Ovary (tissue), 9 donors: ENCODE data around the gene RAET1L. TPM values are rescaled to one million over a fixed set of nuclear protein-coding genes. Genes with fewer than 3 reads are reported as not detected.

Experiments used
- DNase-seq, 5 donors: peaks; one replicate each; pipeline ENCODE4 v3.0.0-alpha.2; 2019 to 2020
- H3K27ac ChIP-seq, 2 donors: fragments of 200-600 bp; one replicate each; pipeline versions ENCODE4 v1.5.1 to v1.8.0; 2019 to 2022
- H3K27me3 ChIP-seq: fragments of 200-600 bp; one replicate; pipeline ENCODE4 v1.8.0; 2022
- H3K36me3 ChIP-seq: fragments of 200-600 bp; sonication (generic); one replicate; pipeline ENCODE4 v1.5.1; 2019
- H3K4me1 ChIP-seq: one replicate; pipeline ENCODE4 v1.8.1; 2013; ENCODE audit warnings: mild to moderate bottlenecking, moderate library complexity; ENCODE audit not compliant: insufficient read depth
- H3K4me3 ChIP-seq: fragments of 200-600 bp; sonication (generic); one replicate; pipeline ENCODE4 v1.5.1; 2017
- H3K9me3 ChIP-seq, 2 donors: fragments of 200-600 bp in 1 of 2; sonication (generic) in 1 of 2; one replicate each; pipeline versions ENCODE4 v1.5.1 to v1.8.1; 2013 to 2019; ENCODE audit warnings: mild to moderate bottlenecking in 1 of 2, moderate library complexity in 1 of 2
- EP300 ChIP-seq: sonication (generic); formaldehyde crosslinking; IDR thresholded peaks from one replicate; pipeline ENCODE4 v1.6.1; 2017; ENCODE audit warnings: antibody characterized with exemption
- POLR2A ChIP-seq: fragments of 450-650 bp; IDR thresholded peaks from one replicate; pipeline ENCODE4 v1.6.1; 2017; ENCODE audit warnings: antibody characterized with exemption, mild to moderate bottlenecking, moderate library complexity
- WGBS, 3 donors: extraction: QIAGEN DNeasy Blood & Tissue Kit in 1 of 3; methylation state at CpG; one replicate each; pipeline versions ENCODE4 v1.1.5 to v1.1.7; 2013 to 2017; 5-methylcytosine and 5-hydroxymethylcytosine counted together
- intact Hi-C, 4 donors: fragments of 100-400 bp; cut with DNase I; formaldehyde crosslinking; loops; one replicate each; pipeline versions ENCODE4 v1.11.0 to v1.15.1; 2022 to 2023
- polyA plus RNA-seq, 2 donors: library from polyadenylated mRNA; stranded (reverse); fragments of 200-250 nt in 1 of 2; fragments of 350-450 nt in 1 of 2; fragmentation: Illumina TruSeq in 1 of 2; extraction: RNeasy Lipid Tissue Mini Kit (QIAGEN cat#74804) in 1 of 2; gene quantifications; one replicate each; pipeline ENCODE4 v1.2.3, GENCODE V29; 2013 to 2014
- total RNA-seq, 7 donors: library from RNA; depleted of rRNA in 2 of 7; stranded (reverse); fragments of >200 nt in 2 of 7; fragmentation: NEBNext Ultra II Directional in 3 of 7; extraction: Animal tissue kit (Norgen Biotek cat#: 25700) in 3 of 7; gene quantifications; one replicate each; pipeline versions ENCODE4 v1.1.0 to v1.2.4, GENCODE V29; 2016 to 2023
- TF ChIP-seq, protein P1 (sequence below), 3 donors: fragments of 450-650 bp in 2 of 3; fragments of 200-600 bp in 1 of 3; IDR thresholded peaks; one replicate each; pipeline versions ENCODE4 v1.5.1 to v1.8.0; 2016 to 2022; ENCODE audit warnings: antibody characterized with exemption in 3 of 3, mild to moderate bottlenecking in 1 of 3
- donor health status: DM: no; HTN: no; CAD: no; lungs with moderate emphysema.
- donor health status: DM: no; HTN: no; CAD: no.
- donor health status: Bipolar disorder and iron deficiency.
- donor health status: DM: yes; HTN: yes; CAD: no.
- donor health status: DM: no; HTN: no; CAD: no.
- donor health status: DM: yes; HTN: yes; CAD: no.

RAET1L gene
- total and polyA plus RNA-seq, 9 donors, result not detected

DNA sequence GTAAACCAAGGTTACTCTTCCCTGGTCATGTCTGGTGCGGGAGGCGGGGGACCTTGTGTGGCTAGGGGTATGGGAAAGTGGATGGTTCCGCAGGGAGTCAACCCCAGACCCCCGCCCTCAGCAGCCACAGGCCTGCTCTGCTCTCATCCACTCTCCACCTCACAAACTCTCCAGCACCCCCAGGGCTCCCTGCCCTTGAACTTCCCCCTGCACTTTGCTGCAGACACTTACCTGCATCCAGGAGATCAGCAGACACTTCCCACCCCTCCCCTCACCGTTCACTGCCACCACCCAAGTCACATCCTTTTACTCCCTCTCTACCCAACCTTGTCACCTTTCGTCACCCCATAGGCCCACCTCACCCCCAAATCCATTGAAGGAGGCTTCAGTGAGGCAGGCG is 3.9 kb upstream of the RAET1L start:
- Histone ChIP-seq H3K27ac (no peak overlapping the region), H3K4me3 (no peak overlapping the region), H3K27me3 (no peaks in the 10 kb centered on the region), H3K4me1 (no peaks in the 10 kb centered on the region), H3K9me3 (no peaks in the 10 kb centered on the region), H3K36me3 (no peaks in the 10 kb centered on the region)
- 85 to 90% (median 86%) methylated on average over 7 of the region's 7 CpGs for WGBS, 3 donors
- intact Hi-C loops, result no loop called here
- TF ChIP-seq, protein P1, sequence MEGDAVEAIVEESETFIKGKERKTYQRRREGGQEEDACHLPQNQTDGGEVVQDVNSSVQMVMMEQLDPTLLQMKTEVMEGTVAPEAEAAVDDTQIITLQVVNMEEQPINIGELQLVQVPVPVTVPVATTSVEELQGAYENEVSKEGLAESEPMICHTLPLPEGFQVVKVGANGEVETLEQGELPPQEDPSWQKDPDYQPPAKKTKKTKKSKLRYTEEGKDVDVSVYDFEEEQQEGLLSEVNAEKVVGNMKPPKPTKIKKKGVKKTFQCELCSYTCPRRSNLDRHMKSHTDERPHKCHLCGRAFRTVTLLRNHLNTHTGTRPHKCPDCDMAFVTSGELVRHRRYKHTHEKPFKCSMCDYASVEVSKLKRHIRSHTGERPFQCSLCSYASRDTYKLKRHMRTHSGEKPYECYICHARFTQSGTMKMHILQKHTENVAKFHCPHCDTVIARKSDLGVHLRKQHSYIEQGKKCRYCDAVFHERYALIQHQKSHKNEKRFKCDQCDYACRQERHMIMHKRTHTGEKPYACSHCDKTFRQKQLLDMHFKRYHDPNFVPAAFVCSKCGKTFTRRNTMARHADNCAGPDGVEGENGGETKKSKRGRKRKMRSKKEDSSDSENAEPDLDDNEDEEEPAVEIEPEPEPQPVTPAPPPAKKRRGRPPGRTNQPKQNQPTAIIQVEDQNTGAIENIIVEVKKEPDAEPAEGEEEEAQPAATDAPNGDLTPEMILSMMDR (IDR thresholded peaks at IDR 0.05), result no peak
- no peak for TF ChIP-seq POLR2A
- TF ChIP-seq EP300, result no peak
- no peak for DNase-seq

DNA sequence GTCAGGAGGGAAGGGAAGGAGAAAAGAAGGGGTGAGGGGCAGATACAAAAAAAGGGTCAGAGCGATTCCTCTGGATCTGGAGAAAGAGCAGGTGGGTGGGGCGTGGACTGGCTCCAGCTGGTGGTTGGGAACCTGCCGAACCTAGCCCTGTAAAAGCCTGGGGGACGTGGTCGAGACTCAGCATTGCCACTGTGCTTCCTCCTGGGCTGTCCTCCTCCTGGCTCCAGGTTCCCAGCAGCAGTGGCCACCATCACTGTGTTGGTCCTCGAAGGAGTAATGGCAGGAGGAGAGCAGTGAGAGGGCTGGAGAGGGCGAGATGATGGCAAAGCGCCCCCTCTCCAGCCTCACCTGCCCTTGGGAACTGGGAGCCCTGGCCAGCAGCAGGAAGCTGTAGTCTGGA is 3.5 kb upstream of the RAET1L start:
- Histone ChIP-seq H3K4me3 (no peak overlapping the region), H3K27me3 (no peaks in the 10 kb centered on the region), H3K4me1 (no peaks in the 10 kb centered on the region), H3K9me3 (no peaks in the 10 kb centered on the region), H3K27ac (no peak overlapping the region), H3K36me3 (no peaks in the 10 kb centered on the region)
- TF ChIP-seq, protein P1 (IDR thresholded peaks at IDR 0.05), result no peak
- TF ChIP-seq EP300, result no peak
- no peak for TF ChIP-seq POLR2A
- intact Hi-C loops, result no loop called here
- no peak for DNase-seq
- WGBS, 3 donors, result 63 to 79% (median 73%) methylated on average over 8 of the region's 8 CpGs

DNA sequence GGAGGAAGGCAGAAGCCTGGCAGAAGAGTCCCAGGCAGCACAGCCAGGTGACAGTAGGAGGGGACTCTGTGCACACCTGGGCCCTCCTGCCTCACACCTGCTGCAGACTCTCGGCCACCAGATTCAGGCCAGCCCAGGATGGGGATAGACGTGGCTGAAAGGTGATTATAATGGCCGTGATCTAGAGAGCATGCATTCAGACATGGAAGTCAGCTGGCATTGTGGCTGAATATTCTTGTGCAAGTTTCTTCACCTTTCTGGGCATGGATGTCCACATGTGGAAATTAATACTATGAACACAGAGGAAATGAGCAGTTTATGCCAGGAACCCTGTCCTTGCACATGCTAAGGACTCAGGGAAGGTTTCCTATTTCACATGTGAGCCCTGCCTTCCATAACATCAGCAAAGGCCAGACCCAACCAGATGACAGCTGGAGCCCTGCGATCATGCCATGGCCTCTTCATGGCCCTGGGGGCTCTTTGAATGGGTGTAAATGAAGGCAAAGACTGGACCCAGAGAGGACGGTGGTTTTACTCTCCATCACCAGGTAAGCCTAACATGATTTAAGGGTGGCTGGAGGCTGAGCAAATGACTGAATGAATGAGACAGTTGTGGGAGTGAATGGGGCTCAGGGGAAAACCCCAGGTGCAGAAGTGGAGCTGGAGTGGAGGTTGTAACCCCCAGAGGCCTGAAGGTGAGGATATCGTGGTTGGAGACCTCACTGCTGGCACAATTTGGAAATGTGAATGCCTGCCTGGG is 2.7 kb upstream of the RAET1L start:
- intact Hi-C loops, result no loop called here
- no peak for DNase-seq
- Histone ChIP-seq H3K9me3 (no peaks in the 10 kb centered on the region), H3K27ac (no peak overlapping the region), H3K27me3 (no peaks in the 10 kb centered on the region), H3K36me3 (no peaks in the 10 kb centered on the region), H3K4me1 (no peaks in the 10 kb centered on the region), H3K4me3 (no peak overlapping the region)
- TF ChIP-seq POLR2A (no peak), EP300 (no peak)
- TF ChIP-seq, protein P1 (IDR thresholded peaks at IDR 0.05), result no peak
- 73 to 81% (median 79%) methylated on average over 6 of the region's 6 CpGs for WGBS, 3 donors

DNA sequence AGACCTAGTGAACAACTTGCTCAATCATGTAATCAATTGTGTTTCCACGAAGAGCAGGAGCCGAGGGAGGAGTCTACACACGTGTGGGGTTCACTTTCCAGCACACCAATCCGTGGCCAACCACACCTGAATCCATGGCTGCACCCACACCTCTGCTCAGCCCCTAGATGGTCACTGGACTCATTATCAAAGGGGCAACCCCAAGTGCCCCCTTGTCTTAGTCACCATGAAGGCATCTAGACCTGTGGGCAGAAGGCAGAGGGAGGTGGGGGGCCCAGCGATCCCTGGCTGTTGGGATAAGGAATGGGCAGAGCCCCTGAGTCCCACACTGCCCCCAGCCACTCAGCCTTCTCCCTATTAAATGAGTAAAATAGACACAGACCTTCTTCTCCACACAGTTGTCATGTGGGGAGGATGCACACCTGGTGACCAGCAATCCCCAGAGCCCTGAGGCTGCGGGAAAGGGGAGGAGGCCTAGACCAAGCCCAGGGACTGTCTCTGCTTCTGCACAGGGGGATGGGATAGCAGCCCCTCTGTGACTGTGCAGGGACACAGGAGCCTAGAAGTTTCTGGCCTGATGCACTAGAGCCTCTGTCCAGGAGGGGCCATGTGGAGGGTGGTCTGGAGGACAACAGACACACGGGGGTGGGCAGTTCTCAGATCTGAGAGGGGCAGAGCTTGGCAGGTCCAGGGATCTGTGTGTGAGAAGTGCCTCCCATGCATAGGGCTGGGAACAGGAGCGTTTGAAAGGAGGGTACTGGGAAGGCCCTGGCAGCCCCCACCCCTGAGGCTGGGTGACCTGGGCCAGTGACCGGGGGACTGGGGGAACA is 1.9 kb upstream of the RAET1L start:
- WGBS, 3 donors, result 77 to 84% (median 80%) methylated on average over 9 of the region's 9 CpGs
- TF ChIP-seq, protein P1 (IDR thresholded peaks at IDR 0.05), result no peak
- TF ChIP-seq POLR2A (no peak), EP300 (no peak)

More for the DNA sequence above, 1.9 kb upstream of the RAET1L start:
- no peaks in the 10 kb centered on the region for H3K36me3 ChIP-seq
- no peak for DNase-seq
- no peaks in the 10 kb centered on the region for H3K27me3 ChIP-seq
- intact Hi-C loops, result no loop called here
- H3K4me3 ChIP-seq, result no peak overlapping the region
- no peaks in the 10 kb centered on the region for H3K9me3 ChIP-seq
- no peak overlapping the region for H3K27ac ChIP-seq
- no peaks in the 10 kb centered on the region for H3K4me1 ChIP-seq
